DND-41 (cell line): ENCODE measurements around the gene MMP24OS.

Experiments
- EZH2 ChIP-seq: IDR thresholded peaks from 3 replicates; pipeline ENCODE4 v1.6.1; 2012; ENCODE audit warnings: borderline replicate concordance, low read depth, mild to moderate bottlenecking, moderate library complexity, low read length, inconsistent platforms; ENCODE audit not compliant: severe bottlenecking
- TF ChIP-seq, protein P1 (sequence below): IDR thresholded peaks from 2 replicates; pipeline ENCODE4 v1.5.1; 2012; ENCODE audit warnings: borderline replicate concordance, low read length, moderate library complexity, mild to moderate bottlenecking; ENCODE audit not compliant: poor library complexity, severe bottlenecking; ENCODE audit errors: extremely low read depth

GRCh38 chr20:35292504-35293285 lies 14.8 kb upstream of the MMP24OS start:
- TF ChIP-seq, protein P1, sequence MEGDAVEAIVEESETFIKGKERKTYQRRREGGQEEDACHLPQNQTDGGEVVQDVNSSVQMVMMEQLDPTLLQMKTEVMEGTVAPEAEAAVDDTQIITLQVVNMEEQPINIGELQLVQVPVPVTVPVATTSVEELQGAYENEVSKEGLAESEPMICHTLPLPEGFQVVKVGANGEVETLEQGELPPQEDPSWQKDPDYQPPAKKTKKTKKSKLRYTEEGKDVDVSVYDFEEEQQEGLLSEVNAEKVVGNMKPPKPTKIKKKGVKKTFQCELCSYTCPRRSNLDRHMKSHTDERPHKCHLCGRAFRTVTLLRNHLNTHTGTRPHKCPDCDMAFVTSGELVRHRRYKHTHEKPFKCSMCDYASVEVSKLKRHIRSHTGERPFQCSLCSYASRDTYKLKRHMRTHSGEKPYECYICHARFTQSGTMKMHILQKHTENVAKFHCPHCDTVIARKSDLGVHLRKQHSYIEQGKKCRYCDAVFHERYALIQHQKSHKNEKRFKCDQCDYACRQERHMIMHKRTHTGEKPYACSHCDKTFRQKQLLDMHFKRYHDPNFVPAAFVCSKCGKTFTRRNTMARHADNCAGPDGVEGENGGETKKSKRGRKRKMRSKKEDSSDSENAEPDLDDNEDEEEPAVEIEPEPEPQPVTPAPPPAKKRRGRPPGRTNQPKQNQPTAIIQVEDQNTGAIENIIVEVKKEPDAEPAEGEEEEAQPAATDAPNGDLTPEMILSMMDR = no peak
- TF ChIP-seq EZH2 = no peak
